SJCRH30 (cell line): ENCODE data around the gene CDK5RAP3. TPM values are rescaled to one million over a fixed set of nuclear protein-coding genes. Genes with fewer than 3 reads are reported as not detected.
"Not testable (repeated sequence)": the region's sequence is repeated elsewhere in the genome, so short reads cannot be mapped to it uniquely, and the experiment has no call there.

ENCODE experiments used
- DNase-seq, 2 experiments: peaks; one replicate each; pipeline ENCODE4 v3.0.0-alpha.2; 2015 to 2020
- H3K27ac ChIP-seq: fragments of 250-450 bp; sonication (Bioruptor Pico); 2 replicates; pipeline ENCODE4 v1.5.1; 2020; ENCODE audit warnings: mild to moderate bottlenecking, moderate library complexity
- H3K27me3 ChIP-seq: fragments of 250-450 bp; sonication (Bioruptor Pico); 2 replicates; pipeline ENCODE4 v1.5.1; 2020; ENCODE audit warnings: mild to moderate bottlenecking, moderate library complexity
- H3K36me3 ChIP-seq: fragments of 250-450 bp; sonication (Bioruptor Pico); 2 replicates; pipeline ENCODE4 v1.5.1; 2020; ENCODE audit warnings: mild to moderate bottlenecking, moderate library complexity
- H3K4me1 ChIP-seq: fragments of 250-450 bp; sonication (Bioruptor Pico); 2 replicates; pipeline ENCODE4 v1.5.1; 2020; ENCODE audit warnings: mild to moderate bottlenecking, moderate library complexity
- H3K4me3 ChIP-seq: fragments of 250-450 bp; sonication (Bioruptor Pico); 2 replicates; pipeline ENCODE4 v1.5.1; 2020; ENCODE audit warnings: mild to moderate bottlenecking, moderate library complexity
- H3K9me3 ChIP-seq: fragments of 250-450 bp; sonication (Bioruptor Pico); replicated peaks from 2 replicates; pipeline ENCODE4 v1.5.1; 2020; ENCODE audit warnings: mild to moderate bottlenecking, moderate library complexity
- total RNA-seq: library from RNA; depleted of rRNA; stranded (reverse); fragments of >200 nt; shearing (Covaris generic); gene quantifications from 2 replicates; pipeline ENCODE4 v1.2.3, GENCODE V29; 2014; rRNA removed

The CDK5RAP3 gene, protein sequence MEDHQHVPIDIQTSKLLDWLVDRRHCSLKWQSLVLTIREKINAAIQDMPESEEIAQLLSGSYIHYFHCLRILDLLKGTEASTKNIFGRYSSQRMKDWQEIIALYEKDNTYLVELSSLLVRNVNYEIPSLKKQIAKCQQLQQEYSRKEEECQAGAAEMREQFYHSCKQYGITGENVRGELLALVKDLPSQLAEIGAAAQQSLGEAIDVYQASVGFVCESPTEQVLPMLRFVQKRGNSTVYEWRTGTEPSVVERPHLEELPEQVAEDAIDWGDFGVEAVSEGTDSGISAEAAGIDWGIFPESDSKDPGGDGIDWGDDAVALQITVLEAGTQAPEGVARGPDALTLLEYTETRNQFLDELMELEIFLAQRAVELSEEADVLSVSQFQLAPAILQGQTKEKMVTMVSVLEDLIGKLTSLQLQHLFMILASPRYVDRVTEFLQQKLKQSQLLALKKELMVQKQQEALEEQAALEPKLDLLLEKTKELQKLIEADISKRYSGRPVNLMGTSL
- total RNA-seq = 47.0 and 64.2 TPM in 2 replicates

DNA sequence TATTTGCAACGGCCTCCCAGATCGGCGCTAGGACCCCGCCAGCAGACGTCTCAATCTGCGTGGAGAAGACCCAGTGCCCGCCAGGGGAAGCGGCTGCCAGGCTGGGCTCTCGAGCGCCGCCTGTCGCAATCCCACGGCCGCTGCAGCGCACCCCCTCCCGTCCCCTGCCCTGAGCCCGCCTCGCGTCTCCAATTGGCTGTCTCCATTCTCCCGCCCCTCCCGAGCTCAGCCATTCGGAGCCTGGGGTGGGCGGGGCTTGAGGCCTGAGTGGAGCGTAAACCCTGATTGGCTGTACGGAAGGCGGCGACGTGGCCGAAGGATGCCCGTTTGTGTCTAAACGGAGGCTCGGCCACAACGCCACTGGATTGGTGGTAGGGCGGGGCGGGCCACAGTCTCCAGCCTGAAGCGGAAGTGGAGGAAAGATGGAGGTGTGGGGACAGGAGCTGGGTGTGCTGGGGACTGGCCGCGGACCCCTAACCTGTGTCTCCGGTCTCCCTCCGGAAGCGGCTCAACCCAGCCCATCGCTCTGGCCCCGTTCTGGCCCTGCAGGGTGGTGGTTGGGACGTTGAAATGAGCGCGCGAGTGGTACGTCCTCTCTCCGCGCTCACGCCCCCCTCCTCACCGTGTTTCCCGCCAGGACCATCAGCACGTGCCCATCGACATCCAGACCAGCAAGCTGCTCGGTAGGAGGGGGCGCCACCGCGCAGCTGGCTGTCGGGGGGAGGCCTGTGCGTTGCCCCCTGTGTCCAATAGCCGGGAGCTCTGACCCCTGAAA is at the start of gene CDK5RAP3:
Gene CDK5RAP3 (plus strand): TSS at position 389 of the 775 bp plus-strand sequence. CDS start 34 bp downstream, at position 423.
- H3K9me3 ChIP-seq = no peaks in the 10 kb centered on the region
- H3K4me1 ChIP-seq = peaks cover 3% of the 10 kb centered on the region
- H3K27ac ChIP-seq = peak within 1 kb of the TSS; percentile 59
- no peaks in the 10 kb centered on the region for H3K27me3 ChIP-seq
- DNase-seq = peak; percentile 100
- peak within 1 kb of the TSS; percentile 62 for H3K4me3 ChIP-seq
- no peaks in the 10 kb centered on the region for H3K36me3 ChIP-seq

DNA sequence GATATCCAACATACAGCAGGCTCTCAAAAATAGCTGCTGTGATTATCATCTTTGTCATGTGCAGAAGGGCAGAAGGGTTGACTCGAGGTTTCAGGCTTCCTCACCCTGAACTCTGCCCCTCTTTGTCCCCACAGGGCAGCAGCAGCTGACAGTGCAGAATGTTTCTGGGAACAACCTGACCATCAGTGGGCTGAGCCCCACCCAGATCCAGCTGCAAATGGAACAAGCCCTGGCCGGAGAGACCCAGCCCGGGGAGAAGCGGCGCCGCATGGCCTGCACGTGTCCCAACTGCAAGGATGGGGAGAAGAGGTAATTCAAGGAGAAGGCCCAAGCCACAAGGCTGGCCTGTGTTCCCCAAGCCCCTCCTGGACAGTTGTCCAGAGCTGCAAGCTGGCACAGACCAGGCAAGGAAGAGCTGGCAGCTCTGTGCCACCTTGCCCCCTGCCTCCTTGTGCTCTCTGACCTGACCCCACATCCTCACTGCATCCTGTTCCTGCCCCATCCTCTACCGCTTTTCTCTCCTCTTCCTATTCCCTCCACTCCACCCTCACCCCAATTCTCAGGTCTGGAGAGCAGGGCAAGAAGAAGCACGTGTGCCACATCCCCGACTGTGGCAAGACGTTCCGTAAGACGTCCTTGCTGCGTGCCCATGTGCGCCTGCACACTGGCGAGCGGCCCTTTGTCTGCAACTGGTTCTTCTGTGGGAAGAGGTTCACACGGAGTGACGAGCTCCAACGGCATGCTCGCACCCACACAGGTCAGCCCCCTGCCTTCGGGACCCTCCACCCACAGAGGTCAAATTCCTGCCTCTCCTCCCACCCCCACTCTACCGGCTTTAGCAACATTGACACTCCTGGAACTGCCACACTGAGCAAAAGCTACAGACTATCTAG is 45.9 kb upstream of the CDK5RAP3 start:
- peaks cover 27% of the 10 kb centered on the region for H3K36me3 ChIP-seq
- H3K27ac ChIP-seq = no peak overlapping the region
- no peaks in the 10 kb centered on the region for H3K27me3 ChIP-seq
- no peaks in the 10 kb centered on the region for H3K4me1 ChIP-seq
- no peaks in the 10 kb centered on the region for H3K9me3 ChIP-seq
- no peak for DNase-seq
- no peak overlapping the region for H3K4me3 ChIP-seq

DNA sequence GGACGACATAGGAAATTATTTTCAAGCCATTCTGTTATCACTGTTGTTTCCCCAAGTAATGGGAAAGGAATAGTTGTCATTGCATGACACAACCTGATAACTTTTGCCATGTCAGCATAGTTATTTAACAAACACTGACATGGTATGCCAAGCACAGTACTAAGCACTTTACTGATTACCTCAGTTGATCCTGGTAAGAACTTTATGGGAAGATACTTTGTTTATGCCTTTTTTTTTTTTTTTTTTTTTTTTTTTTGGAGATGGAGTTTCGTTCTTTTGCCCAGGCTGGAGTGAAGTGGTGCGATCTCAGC is 45.3 kb upstream of the CDK5RAP3 start:
- Histone ChIP-seq H3K36me3 (peaks cover 27% of the 10 kb centered on the region), H3K4me1 (no peaks in the 10 kb centered on the region), H3K27me3 (no peaks in the 10 kb centered on the region), H3K4me3 (no peak overlapping the region), H3K27ac (no peak overlapping the region), H3K9me3 (no peaks in the 10 kb centered on the region)
- DNase-seq = no peak

DNA sequence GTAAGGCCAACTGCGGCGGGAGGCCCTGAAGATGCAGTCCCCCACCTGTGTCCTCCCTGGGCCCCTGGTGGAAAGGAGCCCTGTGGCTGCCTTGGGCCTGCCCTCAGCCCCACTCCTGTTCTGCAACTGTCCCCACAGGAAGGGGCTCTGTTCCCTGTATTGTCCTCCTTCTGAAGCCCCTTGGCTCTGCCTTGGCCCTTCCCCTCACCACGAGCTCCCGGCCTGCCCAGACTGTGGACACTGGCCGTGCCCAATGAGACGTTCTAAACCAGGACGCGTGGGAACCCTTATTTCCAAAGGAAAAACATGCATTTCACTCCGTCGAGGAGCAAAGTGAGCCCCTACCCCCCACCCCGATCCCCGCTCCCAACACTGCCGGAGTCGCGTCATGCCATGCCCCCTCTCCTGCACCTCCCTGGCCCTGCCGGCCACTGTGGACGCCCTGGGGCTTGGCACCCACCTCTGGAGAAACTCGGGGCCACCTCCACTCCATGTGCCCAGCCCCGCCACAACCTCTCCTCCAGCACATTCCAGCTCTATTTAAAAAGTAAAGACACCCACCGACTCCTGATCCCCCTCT is 43.0 kb upstream of the CDK5RAP3 start:
- Histone ChIP-seq H3K36me3 (peaks cover 19% of the 10 kb centered on the region), H3K27me3 (no peaks in the 10 kb centered on the region), H3K27ac (no peak overlapping the region), H3K9me3 (no peaks in the 10 kb centered on the region), H3K4me3 (no peak overlapping the region), H3K4me1 (no peaks in the 10 kb centered on the region)
- no peak for DNase-seq

DNA sequence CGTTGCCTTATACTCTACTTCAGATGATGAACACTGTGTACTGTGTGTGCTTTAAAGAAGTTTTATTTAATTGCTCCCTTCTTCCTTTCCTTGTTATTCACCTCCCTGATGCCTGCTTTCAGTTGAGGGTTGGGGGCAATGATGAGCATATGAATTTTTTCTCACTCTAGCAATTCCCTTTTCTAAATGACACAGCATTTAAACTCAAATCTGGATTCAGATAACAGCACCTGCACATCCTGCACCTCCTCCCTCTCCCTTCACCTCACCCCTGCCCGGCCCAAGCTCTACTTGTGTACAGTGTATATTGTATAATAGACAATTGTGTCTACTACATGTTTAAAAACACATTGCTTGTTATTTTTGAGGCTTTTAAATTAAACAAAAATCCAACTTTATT is 42.5 kb upstream of the CDK5RAP3 start:
- Histone ChIP-seq H3K36me3 (peaks cover 15% of the 10 kb centered on the region), H3K4me1 (no peaks in the 10 kb centered on the region), H3K27me3 (no peaks in the 10 kb centered on the region), H3K9me3 (no peaks in the 10 kb centered on the region), H3K27ac (no peak overlapping the region), H3K4me3 (no peak overlapping the region)
- DNase-seq = no peak

DNA sequence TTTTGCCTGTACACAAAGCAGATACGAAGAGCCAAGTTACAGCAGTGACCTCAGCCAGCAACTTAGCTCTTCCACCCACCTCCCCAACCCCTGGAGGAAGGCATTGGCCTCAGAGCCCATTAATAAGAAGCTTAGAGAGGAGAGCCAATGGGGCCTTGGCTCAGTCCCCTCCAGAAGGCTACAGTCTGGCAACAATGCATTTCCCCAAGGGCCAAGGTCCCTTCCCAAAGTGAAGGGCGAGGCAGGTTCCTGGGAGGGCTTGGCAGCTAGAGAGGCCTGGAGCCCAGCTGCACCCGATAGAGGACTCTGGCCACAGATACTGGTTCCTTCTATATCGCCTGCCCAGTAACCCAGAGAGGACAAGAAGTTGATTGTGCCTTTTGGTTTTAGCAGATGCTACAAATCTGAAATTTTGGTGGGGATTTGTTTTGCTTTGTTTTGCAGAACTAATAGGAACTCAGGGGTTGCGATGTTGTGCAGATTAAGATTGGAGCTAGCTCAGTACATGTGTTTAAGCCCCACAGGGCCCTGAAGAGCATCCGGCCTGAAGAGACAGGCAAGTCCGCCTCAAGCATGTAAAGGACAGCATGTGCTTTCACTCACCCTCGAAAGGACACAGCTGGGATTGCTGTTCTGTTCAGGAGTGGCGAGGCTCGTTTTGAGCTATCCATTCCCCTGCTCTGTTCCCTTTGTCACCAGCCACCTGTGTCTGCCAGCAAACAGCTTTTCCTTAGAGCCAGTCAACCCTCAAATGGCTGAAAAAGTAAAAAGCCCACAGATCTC is 41.5 kb upstream of the CDK5RAP3 start:
- H3K9me3 ChIP-seq = no peaks in the 10 kb centered on the region
- no peak for DNase-seq
- no peaks in the 10 kb centered on the region for H3K27me3 ChIP-seq
- no peak overlapping the region for H3K4me3 ChIP-seq
- no peak overlapping the region for H3K27ac ChIP-seq
- peaks cover 2% of the 10 kb centered on the region for H3K4me1 ChIP-seq
- H3K36me3 ChIP-seq = peaks cover 10% of the 10 kb centered on the region

DNA sequence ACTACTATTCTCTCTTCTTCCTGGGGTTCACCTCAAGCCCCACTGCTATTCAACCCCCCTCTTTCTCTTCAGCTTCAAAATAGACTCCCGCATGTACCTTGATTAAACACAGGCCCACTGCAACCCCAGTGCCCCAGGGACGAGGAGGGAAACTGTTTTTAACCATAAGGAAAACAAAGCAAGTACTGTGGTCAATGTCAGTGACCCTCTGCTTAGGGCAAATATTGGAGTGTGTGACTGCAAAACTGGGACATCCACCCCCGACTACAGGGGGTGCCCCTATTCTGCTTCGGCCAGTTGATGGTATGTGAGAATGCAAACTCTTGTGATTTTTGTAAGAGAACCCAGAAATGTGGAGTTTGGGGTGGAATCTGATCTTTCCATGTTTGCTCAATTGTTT is 39.1 kb upstream of the CDK5RAP3 start:
- no peak for DNase-seq
- H3K4me1 ChIP-seq = peaks cover 16% of the 10 kb centered on the region
- no peak overlapping the region for H3K27ac ChIP-seq
- no peaks in the 10 kb centered on the region for H3K9me3 ChIP-seq
- H3K36me3 ChIP-seq = peaks cover 4% of the 10 kb centered on the region; the same call in 1 of the 2 replicates
- no peaks in the 10 kb centered on the region for H3K27me3 ChIP-seq
- H3K4me3 ChIP-seq = no peak overlapping the region

DNA sequence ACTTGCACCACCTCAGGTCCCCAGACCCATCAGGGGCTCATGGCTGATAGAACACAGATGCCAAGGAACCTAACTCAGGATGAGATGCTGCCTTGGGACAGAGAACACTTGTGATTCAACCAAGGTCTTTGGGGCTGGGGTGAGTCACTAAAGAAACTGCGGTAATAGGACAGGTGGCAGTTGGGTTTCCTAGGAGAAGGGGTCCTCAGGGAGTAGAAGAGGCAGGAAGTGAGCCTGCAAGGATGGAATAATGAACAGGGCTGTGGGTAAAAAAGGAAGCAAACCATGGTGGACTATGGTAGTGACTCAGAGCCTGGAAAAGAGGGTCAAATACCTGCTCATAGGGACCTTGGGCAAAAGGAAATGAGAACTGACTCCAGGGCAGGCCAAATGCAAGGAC is 36.1 kb upstream of the CDK5RAP3 start:
- DNase-seq = peak; percentile 50 to 66

DNA sequence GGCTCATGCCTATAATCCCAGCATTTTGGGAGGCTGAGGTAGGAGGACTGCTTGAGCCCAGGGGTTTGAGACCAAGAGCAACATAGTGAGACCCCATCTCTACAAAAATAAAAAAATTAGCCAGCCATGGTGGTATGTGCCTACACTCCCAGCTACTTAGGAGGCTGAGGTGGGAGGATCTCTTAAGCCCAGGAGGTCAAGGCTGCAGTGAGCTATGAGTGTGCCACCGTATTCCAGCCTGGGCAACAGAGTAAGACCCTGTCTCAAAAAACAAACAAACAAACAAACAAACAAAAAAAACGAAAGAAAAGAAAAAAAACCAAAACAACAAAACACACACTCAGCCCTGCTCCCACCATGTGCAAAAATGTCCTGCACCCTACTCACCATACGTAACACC is 35.4 kb upstream of the CDK5RAP3 start:
- H3K27ac ChIP-seq, H3K9me3 ChIP-seq, H3K4me3 ChIP-seq, H3K27me3 ChIP-seq, DNase-seq, H3K36me3 ChIP-seq: not testable (repeated sequence)
- H3K4me1 ChIP-seq = peaks cover 16% of the 10 kb centered on the region

More for the DNA sequence above, 36.1 kb upstream of the CDK5RAP3 start:
- H3K9me3 ChIP-seq = no peaks in the 10 kb centered on the region
- no peaks in the 10 kb centered on the region for H3K27me3 ChIP-seq
- H3K4me3 ChIP-seq = no peak overlapping the region
- H3K27ac ChIP-seq = no peak overlapping the region
- peaks cover 16% of the 10 kb centered on the region for H3K4me1 ChIP-seq
- no peaks in the 10 kb centered on the region; the same call in 1 of the 2 replicates for H3K36me3 ChIP-seq

DNA sequence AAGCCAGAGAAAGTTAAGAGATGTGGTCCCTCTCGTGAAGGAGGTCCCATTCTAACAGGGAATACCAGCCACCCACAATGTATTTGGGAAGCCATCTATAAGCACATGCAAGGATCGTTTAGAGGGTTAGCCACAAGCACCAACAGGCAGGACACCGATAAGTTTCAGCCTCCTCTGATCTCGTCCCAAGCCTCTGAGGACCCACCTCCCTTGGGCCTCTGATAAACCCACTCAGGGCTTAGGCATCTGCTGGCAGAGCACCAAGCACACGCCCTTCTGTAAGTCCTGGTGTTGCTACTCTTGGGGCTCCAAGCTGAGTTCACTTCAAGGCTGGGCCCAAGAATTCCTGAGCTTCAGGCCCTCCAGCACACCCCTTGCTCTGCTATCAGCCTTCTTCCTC is 35.0 kb upstream of the CDK5RAP3 start:
- Histone ChIP-seq H3K9me3 (no peaks in the 10 kb centered on the region), H3K4me1 (peaks cover 19% of the 10 kb centered on the region), H3K27me3 (no peaks in the 10 kb centered on the region), H3K36me3 (no peaks in the 10 kb centered on the region), H3K27ac (no peak overlapping the region), H3K4me3 (no peak overlapping the region)
- DNase-seq = peak; percentile 41 to 46

DNA sequence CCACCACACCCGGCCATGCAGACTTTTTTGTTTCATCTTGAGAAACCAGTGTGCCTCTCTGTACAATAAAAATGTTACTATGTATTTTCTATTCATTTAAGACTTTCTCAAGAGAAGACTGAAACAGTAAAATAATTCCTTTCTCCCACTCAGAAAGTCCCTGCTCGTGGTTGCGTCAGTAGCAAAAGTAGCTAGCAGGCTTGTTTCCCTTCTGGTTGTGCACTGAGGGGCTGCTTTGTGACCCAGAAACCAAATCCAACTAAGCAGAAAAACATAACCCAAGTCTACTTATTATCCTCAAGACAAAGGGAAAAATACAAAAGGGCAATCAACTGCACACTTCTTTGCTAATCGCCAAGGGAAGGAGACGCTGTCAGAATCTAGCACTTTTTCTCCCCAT is 33.0 kb upstream of the CDK5RAP3 start:
- DNase-seq = no peak

DNA sequence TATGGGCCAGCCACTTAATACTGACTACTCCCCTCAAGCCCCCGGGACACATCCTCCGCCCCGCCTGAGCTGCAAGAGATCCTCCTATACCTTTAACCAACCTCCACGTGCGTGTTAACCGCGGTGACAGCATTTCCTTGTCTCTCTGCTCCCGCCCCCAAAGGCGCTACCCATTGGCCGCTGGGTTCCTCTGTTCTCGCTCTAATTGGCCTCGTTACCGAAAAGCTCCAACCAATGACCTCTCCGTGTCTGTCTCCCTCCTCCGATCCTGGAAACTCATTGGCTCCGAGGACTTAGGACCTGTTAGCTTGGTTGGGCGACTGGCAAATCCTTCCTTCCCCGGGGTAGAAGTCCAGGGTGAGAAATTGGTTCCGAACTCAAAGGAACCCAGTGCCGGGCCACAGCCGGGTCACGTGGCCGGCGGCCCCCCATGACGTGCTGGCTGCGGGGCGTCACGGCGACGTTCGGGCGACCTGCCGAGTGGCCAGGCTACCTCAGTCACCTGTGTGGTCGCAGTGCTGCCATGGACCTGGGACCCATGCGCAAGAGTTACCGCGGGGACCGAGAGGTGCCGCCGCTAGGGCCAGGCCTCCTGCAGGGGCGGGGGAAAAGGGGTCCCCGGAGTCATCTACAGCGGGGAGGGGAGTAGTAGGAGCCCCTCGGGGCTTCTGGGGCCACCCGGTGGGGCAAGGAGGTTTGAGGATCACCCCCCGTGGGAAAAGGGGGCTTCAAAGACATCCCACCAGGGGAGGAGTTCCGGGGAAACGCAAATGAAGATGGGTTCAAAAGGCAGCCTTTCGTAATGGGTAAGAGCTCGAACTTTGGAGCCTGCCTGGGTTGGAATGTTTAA is 29.4 kb upstream of the CDK5RAP3 start, which contains the start of gene PNPO:
Gene PNPO (plus strand): TSS at position 326 of the 850 bp plus-strand sequence. CDS start 105 bp downstream, at position 431.
- Histone ChIP-seq H3K4me3 (peak within 1 kb of the TSS; percentile 70), H3K27ac (peak within 1 kb of the TSS; percentile 5; the same call in 1 of the 2 replicates), H3K4me1 (peaks cover 6% of the 10 kb centered on the region; the same call in 1 of the 2 replicates), H3K9me3 (no peaks in the 10 kb centered on the region), H3K36me3 (no peaks in the 10 kb centered on the region), H3K27me3 (no peaks in the 10 kb centered on the region)
- DNase-seq = peak; percentile 95 to 98

More for the DNA sequence above, 33.0 kb upstream of the CDK5RAP3 start:
- Histone ChIP-seq H3K36me3 (no peaks in the 10 kb centered on the region), H3K27ac (no peak overlapping the region), H3K4me1 (peaks cover 22% of the 10 kb centered on the region), H3K27me3 (no peaks in the 10 kb centered on the region), H3K9me3 (no peaks in the 10 kb centered on the region), H3K4me3 (no peak overlapping the region)

DNA sequence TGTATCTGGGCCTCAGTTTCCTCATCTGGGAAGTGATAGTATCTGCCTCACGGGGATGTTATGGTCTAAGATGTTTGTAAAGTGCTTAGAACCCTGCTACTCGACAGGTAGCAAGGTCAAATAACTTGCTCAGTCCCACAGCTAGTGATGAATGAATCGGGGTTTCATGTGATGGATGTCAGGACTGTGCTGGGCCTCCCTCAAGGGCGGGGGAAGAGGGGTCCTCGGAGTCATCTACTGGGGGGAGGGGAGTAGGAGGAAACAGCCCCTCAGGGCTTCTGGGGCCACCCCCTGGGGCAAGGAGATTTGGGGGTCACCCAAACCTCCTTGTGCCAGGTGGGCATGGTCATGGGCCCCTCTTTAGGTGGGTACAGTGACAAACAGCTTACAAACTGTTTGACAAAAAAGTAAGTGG is 28.8 kb upstream of the CDK5RAP3 start:
- H3K27me3 ChIP-seq = no peaks in the 10 kb centered on the region
- peaks cover 6% of the 10 kb centered on the region; the same call in 1 of the 2 replicates for H3K4me1 ChIP-seq
- DNase-seq = no peak
- no peak overlapping the region for H3K27ac ChIP-seq
- no peaks in the 10 kb centered on the region for H3K9me3 ChIP-seq
- H3K4me3 ChIP-seq = peak overlapping the region; percentile 70
- H3K36me3 ChIP-seq = no peaks in the 10 kb centered on the region
